Panc1 (cell line): Measurements from ENCODE around the gene HYDIN. TPM values are rescaled to one million over a fixed set of nuclear protein-coding genes. Genes with fewer than 3 reads are reported as not detected.

Experiments
- ATAC-seq: fragments of 200-7000 bp; cut with Tn5 transposase; 2 replicates; pipeline ENCODE4 v1.9.1; 2020; ENCODE audit warnings: mild to moderate bottlenecking, moderate library complexity
- BruUV-seq: library from RNA; stranded (reverse); fragments of 400-500 nt; replicated peaks from 2 replicates; lab custom pipeline; 2021; lab: Mats Ljungman, UMichigan
- CTCF ChIA-PET: fragments of 300-600 bp; sonication (Branson Sonifier 250); formaldehyde crosslinking; loops from one replicate; lab custom pipeline; 2022; ENCODE audit warnings: antibody characterized with exemption; lab: Charles Lee
- POLR2A ChIA-PET: fragments of 300-600 bp; sonication (Branson Sonifier 250); formaldehyde crosslinking; loops from one replicate; lab custom pipeline; 2022; ENCODE audit warnings: antibody characterized with exemption; lab: Charles Lee
- DNase-seq: peaks from one replicate; pipeline ENCODE4 v3.0.0-alpha.2; 2010; ENCODE audit warnings: low read depth, low spot score
- H3K27ac ChIP-seq: 2 replicates; pipeline ENCODE4 v1.5.1; 2011; ENCODE audit warnings: mild to moderate bottlenecking, low read length, inconsistent platforms
- H3K27me3 ChIP-seq: fragments of 200-500 bp; sonication (Bioruptor generic); 2 replicates; pipeline ENCODE4 v1.6.0; 2014; ENCODE audit warnings: low read length, inconsistent platforms; ENCODE audit not compliant: control insufficient read depth, insufficient read depth
- H3K36me3 ChIP-seq: fragments of 200-500 bp; sonication (Bioruptor generic); 2 replicates; pipeline ENCODE4 v1.5.1; 2014; ENCODE audit warnings: inconsistent platforms, mild to moderate bottlenecking, low read length, moderate library complexity; ENCODE audit not compliant: control insufficient read depth, insufficient read depth
- H3K4me1 ChIP-seq: 2 replicates; pipeline ENCODE4 v1.5.1; 2011; ENCODE audit warnings: inconsistent platforms, mild to moderate bottlenecking, low read length, moderate library complexity; ENCODE audit not compliant: control insufficient read depth, insufficient read depth
- H3K4me3 ChIP-seq, 2 experiments: 2 replicates each; pipeline ENCODE4 v1.5.1; 2011 to 2012; ENCODE audit warnings: low read depth in 2 of 2, low read length in 2 of 2, mild to moderate bottlenecking in 2 of 2, inconsistent platforms in 1 of 2, moderate library complexity in 1 of 2
- H3K9me3 ChIP-seq: fragments of 200-500 bp; sonication (Bioruptor generic); 2 replicates; pipeline ENCODE4 v1.5.1; 2014; ENCODE audit warnings: low read depth, mild to moderate bottlenecking, inconsistent platforms, low read length, moderate library complexity; ENCODE audit not compliant: control insufficient read depth, insufficient read depth
- POLR2AphosphoS5 ChIP-seq: IDR thresholded peaks from 2 replicates; pipeline ENCODE4 v1.6.1; 2012; ENCODE audit warnings: mild to moderate bottlenecking, low read depth, low read length, moderate library complexity
- REST ChIP-seq, 2 experiments: IDR thresholded peaks; 2 replicates each; pipeline ENCODE4 v1.6.1; 2011 to 2012; ENCODE audit warnings: low read depth in 2 of 2, control low read depth in 1 of 2, low read length in 1 of 2, mild to moderate bottlenecking in 1 of 2, moderate library complexity in 1 of 2; ENCODE audit not compliant: insufficient read depth in 1 of 2
- SIN3A ChIP-seq: IDR thresholded peaks from 2 replicates; pipeline ENCODE4 v1.6.1; 2012; ENCODE audit warnings: low read depth, mild to moderate bottlenecking, low read length, moderate library complexity, borderline replicate concordance; ENCODE audit not compliant: insufficient read depth
- TCF7L2 ChIP-seq: IDR thresholded peaks from 2 replicates; pipeline ENCODE4 v1.6.1; 2011; ENCODE audit warnings: mild to moderate bottlenecking, low read depth, low read length, inconsistent platforms
- in situ Hi-C: cut with HindIII; loops from 2 replicates; pipeline ENCODE4 v1.10.0; 2016; ENCODE audit warnings: low sequenced_read_pairs, low pct_unique_long_range_greater_than_20kb
- intact Hi-C: fragments of 100-400 bp; cut with micrococcal nuclease; formaldehyde crosslinking; loops from one replicate; pipeline ENCODE4 v1.10.0; 2022; ENCODE audit not compliant: unreplicated experiment
- total RNA-seq: library from RNA; stranded (reverse); gene quantifications from one replicate; pipeline ENCODE4 v1.2.1, GENCODE V29; 2021; ENCODE audit not compliant: unreplicated experiment
- TF ChIP-seq, protein P1 (sequence below): fragments of 450-650 bp; IDR thresholded peaks from 2 replicates; pipeline ENCODE4 v1.5.1; 2017; ENCODE audit warnings: mild to moderate bottlenecking

Gene HYDIN
- total RNA-seq, 1 experiment from 2014 or later, result 0.80 TPM

DNA sequence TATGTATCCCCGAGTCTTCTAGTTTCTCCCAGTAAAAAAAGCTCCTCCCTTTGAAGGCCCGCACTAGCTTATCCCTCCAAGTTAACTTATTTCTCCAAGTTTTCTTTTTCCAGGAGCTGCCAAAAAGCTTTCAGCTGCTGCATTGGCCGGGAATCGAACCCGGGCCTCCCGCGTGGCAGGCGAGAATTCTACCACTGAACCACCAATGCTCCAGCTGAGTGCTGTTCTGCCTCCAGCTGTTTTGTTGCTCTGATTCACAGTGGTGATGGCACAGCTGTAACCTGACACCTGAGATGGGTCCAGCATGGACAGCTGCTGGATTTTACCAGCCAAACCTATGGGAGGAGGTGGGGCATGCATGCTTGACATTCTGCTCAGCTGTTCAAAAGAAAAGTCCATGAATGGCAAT, 451.6 kb downstream of the HYDIN start:
- in situ Hi-C loops, result no loop called here
- no peaks in the 10 kb centered on the region for H3K9me3 ChIP-seq
- H3K4me1 ChIP-seq, result no peaks in the 10 kb centered on the region
- BruUV-seq, result no TSS peak
- DNase-seq (no peak), ATAC-seq (peak; percentile 80)
- H3K4me3 ChIP-seq, result no peak overlapping the region
- H3K27me3 ChIP-seq, result no peaks in the 10 kb centered on the region
- H3K27ac ChIP-seq, result no peak overlapping the region
- CTCF ChIA-PET, result interaction anchor here (0.6 kb wide), 1 partner anchor 70 kb away, joined by 3 read pairs; no protein-coding TSS in a partner anchor
- POLR2A ChIA-PET, result no interaction called here
- intact Hi-C loops, result no loop called here
- TF ChIP-seq POLR2AphosphoS5, result no peak
- no peak for TF ChIP-seq REST (IDR thresholded peaks at IDR 0.05; ENCODE audit: insufficient read depth in 1 of 2, low read depth in 2 of 2, low read length in 1 of 2)
- no peak for TF ChIP-seq SIN3A
- TF ChIP-seq, protein P1, sequence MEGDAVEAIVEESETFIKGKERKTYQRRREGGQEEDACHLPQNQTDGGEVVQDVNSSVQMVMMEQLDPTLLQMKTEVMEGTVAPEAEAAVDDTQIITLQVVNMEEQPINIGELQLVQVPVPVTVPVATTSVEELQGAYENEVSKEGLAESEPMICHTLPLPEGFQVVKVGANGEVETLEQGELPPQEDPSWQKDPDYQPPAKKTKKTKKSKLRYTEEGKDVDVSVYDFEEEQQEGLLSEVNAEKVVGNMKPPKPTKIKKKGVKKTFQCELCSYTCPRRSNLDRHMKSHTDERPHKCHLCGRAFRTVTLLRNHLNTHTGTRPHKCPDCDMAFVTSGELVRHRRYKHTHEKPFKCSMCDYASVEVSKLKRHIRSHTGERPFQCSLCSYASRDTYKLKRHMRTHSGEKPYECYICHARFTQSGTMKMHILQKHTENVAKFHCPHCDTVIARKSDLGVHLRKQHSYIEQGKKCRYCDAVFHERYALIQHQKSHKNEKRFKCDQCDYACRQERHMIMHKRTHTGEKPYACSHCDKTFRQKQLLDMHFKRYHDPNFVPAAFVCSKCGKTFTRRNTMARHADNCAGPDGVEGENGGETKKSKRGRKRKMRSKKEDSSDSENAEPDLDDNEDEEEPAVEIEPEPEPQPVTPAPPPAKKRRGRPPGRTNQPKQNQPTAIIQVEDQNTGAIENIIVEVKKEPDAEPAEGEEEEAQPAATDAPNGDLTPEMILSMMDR, result no peak
- no peak for TF ChIP-seq TCF7L2
- H3K36me3 ChIP-seq, result no peaks in the 10 kb centered on the region; the same call in 1 of the 2 replicates

DNA sequence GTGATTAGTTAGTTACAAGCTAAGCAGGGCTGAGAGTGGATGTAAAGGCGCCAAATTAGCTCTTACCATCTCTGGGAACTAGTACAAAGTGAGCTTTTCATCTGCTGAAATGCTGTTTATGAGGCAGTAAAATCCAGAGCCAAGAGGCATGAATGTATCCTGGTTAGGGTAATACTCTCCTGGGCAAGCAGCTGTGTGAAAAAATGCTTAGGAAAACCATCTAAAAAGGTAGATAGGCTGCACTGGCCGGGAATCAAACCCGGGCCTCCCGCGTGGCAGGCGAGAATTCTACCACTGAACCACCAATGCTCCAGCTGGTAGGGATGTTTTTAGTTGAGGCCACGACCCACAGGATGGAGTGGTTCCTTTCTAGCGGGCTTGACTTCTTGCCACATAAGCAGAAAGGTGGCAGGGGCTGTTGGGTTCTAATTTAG, 452.5 kb downstream of the HYDIN start:
- no TSS peak for BruUV-seq
- no peak overlapping the region for H3K27ac ChIP-seq
- ChIA-PET CTCF (no interaction called here), POLR2A (no interaction called here)
- H3K27me3 ChIP-seq, result no peaks in the 10 kb centered on the region
- intact Hi-C loops (no loop called here), in situ Hi-C loops (no loop called here)
- ATAC-seq, result 0 out of 2 replicates have a peak, but pooled peaks have one; percentile 46
- TF ChIP-seq TCF7L2 (no peak), REST (IDR thresholded peaks at IDR 0.05; ENCODE audit: insufficient read depth in 1 of 2, low read depth in 2 of 2, low read length in 1 of 2) (no peak), POLR2AphosphoS5 (no peak), SIN3A (no peak)
- TF ChIP-seq, protein P1, result no peak
- H3K4me1 ChIP-seq, result no peaks in the 10 kb centered on the region
- H3K36me3 ChIP-seq, result no peaks in the 10 kb centered on the region; the same call in 1 of the 2 replicates
- H3K9me3 ChIP-seq, result no peaks in the 10 kb centered on the region
- no peak overlapping the region for H3K4me3 ChIP-seq
- DNase-seq, result no peak
